ENCODE measurements around the gene PRCC.
A peak's percentile ranks its signal among the peaks of the same experiment; 100 is the strongest.

The PRCC gene

GRCh38 chr1:156767101-156767878 is at the start of gene PRCC:
TSS of gene PRCC (plus strand) at chr1:156767535. CDS start at chr1:156767772, 237 bp downstream.
- Histone ChIP-seq H3K36me3 (ENCODE audit: control insufficient read depth in 2 of 2, insufficient read depth in 2 of 2, low read length in 2 of 2) (peaks cover 5 to 17% of the 10 kb centered on the region in 2 donors), H3K9ac (ENCODE audit: low read depth in 1 of 2, low read length in 2 of 2) (peak within 1 kb of the TSS; percentile 95 to 99), H3K4me1 (ENCODE audit: control insufficient read depth in 2 of 2, insufficient read depth in 2 of 2, low read length in 2 of 2) (peaks cover 18 to 23% of the 10 kb centered on the region in 2 donors)

GRCh38 chr1:156721131-156721530 is 46.2 kb upstream of the PRCC start:
- no peaks in the 10 kb centered on the region for H3K27me3 ChIP-seq (ENCODE audit: control insufficient read depth in 2 of 2, insufficient read depth in 2 of 2, low read length in 2 of 2)
- H3K4me3 ChIP-seq (ENCODE audit: low read length in 2 of 2): no peak overlapping the region
- peaks cover 12 to 15% of the 10 kb centered on the region in 2 donors for H3K4me1 ChIP-seq (ENCODE audit: control insufficient read depth in 2 of 2, insufficient read depth in 2 of 2, low read length in 2 of 2)
- H3K27ac ChIP-seq (ENCODE audit: low read depth in 2 of 2, low read length in 2 of 2): no peak overlapping the region
- H3K36me3 ChIP-seq (ENCODE audit: control insufficient read depth in 2 of 2, insufficient read depth in 2 of 2, low read length in 2 of 2): peaks cover 35 to 43% of the 10 kb centered on the region in 2 donors
- H3K9me3 ChIP-seq (ENCODE audit: control insufficient read depth in 2 of 2, low read length in 2 of 2): no peaks in the 10 kb centered on the region
- H3K9ac ChIP-seq (ENCODE audit: low read depth in 1 of 2, low read length in 2 of 2): no peak overlapping the region

More at GRCh38 chr1:156767101-156767878, at the start of gene PRCC:
- H3K9me3 ChIP-seq (ENCODE audit: control insufficient read depth in 2 of 2, low read length in 2 of 2): no peaks in the 10 kb centered on the region
- H3K27me3 ChIP-seq (ENCODE audit: control insufficient read depth in 2 of 2, insufficient read depth in 2 of 2, low read length in 2 of 2): no peaks in the 10 kb centered on the region
- peak within 1 kb of the TSS; percentile 85 to 92 for H3K27ac ChIP-seq (ENCODE audit: low read depth in 2 of 2, low read length in 2 of 2)
- peak within 1 kb of the TSS; percentile 83 to 87 for H3K4me3 ChIP-seq (ENCODE audit: low read length in 2 of 2)

GRCh38 chr1:156721535-156721934 is 45.8 kb upstream of the PRCC start:
- H3K4me3 ChIP-seq (ENCODE audit: low read length in 2 of 2): no peak overlapping the region
- peaks cover 16 to 19% of the 10 kb centered on the region in 2 donors for H3K4me1 ChIP-seq (ENCODE audit: control insufficient read depth in 2 of 2, insufficient read depth in 2 of 2, low read length in 2 of 2)
- no peaks in the 10 kb centered on the region for H3K27me3 ChIP-seq (ENCODE audit: control insufficient read depth in 2 of 2, insufficient read depth in 2 of 2, low read length in 2 of 2)
- no peaks in the 10 kb centered on the region for H3K9me3 ChIP-seq (ENCODE audit: control insufficient read depth in 2 of 2, low read length in 2 of 2)
- no peak overlapping the region for H3K9ac ChIP-seq (ENCODE audit: low read depth in 1 of 2, low read length in 2 of 2)
- peaks cover 35 to 43% of the 10 kb centered on the region in 2 donors for H3K36me3 ChIP-seq (ENCODE audit: control insufficient read depth in 2 of 2, insufficient read depth in 2 of 2, low read length in 2 of 2)
- H3K27ac ChIP-seq (ENCODE audit: low read depth in 2 of 2, low read length in 2 of 2): no peak overlapping the region

- Histone ChIP-seq H3K27ac (ENCODE audit: low read depth in 2 of 2, low read length in 2 of 2) (no peak overlapping the region), H3K4me1 (ENCODE audit: control insufficient read depth in 2 of 2, insufficient read depth in 2 of 2, low read length in 2 of 2) (peaks cover 35 to 36% of the 10 kb centered on the region in 2 donors), H3K9ac (ENCODE audit: low read depth in 1 of 2, low read length in 2 of 2) (peak overlapping the region; percentile 44 to 49)
Observed at GRCh38 chr1:156725683-156726280, 41.6 kb upstream of the PRCC start.

GRCh38 chr1:156726549-156727226 is 40.6 kb upstream of the PRCC start:
- H3K27me3 ChIP-seq (ENCODE audit: control insufficient read depth in 2 of 2, insufficient read depth in 2 of 2, low read length in 2 of 2): no peaks in the 10 kb centered on the region
- peaks cover 26 to 32% of the 10 kb centered on the region in 2 donors for H3K36me3 ChIP-seq (ENCODE audit: control insufficient read depth in 2 of 2, insufficient read depth in 2 of 2, low read length in 2 of 2)
- peaks cover 35 to 36% of the 10 kb centered on the region in 2 donors for H3K4me1 ChIP-seq (ENCODE audit: control insufficient read depth in 2 of 2, insufficient read depth in 2 of 2, low read length in 2 of 2)
- H3K27ac ChIP-seq (ENCODE audit: low read depth in 2 of 2, low read length in 2 of 2): no peak overlapping the region
- peak overlapping the region; percentile 38 to 49 for H3K9ac ChIP-seq (ENCODE audit: low read depth in 1 of 2, low read length in 2 of 2)
- no peaks in the 10 kb centered on the region for H3K9me3 ChIP-seq (ENCODE audit: control insufficient read depth in 2 of 2, low read length in 2 of 2)
- peak overlapping the region; percentile 46 to 100 for H3K4me3 ChIP-seq (ENCODE audit: low read length in 2 of 2)

More at GRCh38 chr1:156725683-156726280, 41.6 kb upstream of the PRCC start:
- H3K9me3 ChIP-seq (ENCODE audit: control insufficient read depth in 2 of 2, low read length in 2 of 2): no peaks in the 10 kb centered on the region
- H3K27me3 ChIP-seq (ENCODE audit: control insufficient read depth in 2 of 2, insufficient read depth in 2 of 2, low read length in 2 of 2): no peaks in the 10 kb centered on the region
- peak overlapping the region; percentile 44 to 100 for H3K4me3 ChIP-seq (ENCODE audit: low read length in 2 of 2)
- H3K36me3 ChIP-seq (ENCODE audit: control insufficient read depth in 2 of 2, insufficient read depth in 2 of 2, low read length in 2 of 2): peaks cover 33 to 40% of the 10 kb centered on the region in 2 donors

- peaks cover 35 to 36% of the 10 kb centered on the region in 2 donors for H3K4me1 ChIP-seq (ENCODE audit: control insufficient read depth in 2 of 2, insufficient read depth in 2 of 2, low read length in 2 of 2)
Observed at GRCh38 chr1:156727492-156727891, 39.8 kb upstream of the PRCC start.

GRCh38 chr1:156727926-156728598 is 39.3 kb upstream of the PRCC start, which contains the start of gene METTL25B:
TSS of gene METTL25B (plus strand) at chr1:156728469. CDS start at chr1:156729105, 636 bp downstream.
- peak within 1 kb of the TSS; percentile 87 to 96 for H3K27ac ChIP-seq (ENCODE audit: low read depth in 2 of 2, low read length in 2 of 2)
- no peaks in the 10 kb centered on the region for H3K27me3 ChIP-seq (ENCODE audit: control insufficient read depth in 2 of 2, insufficient read depth in 2 of 2, low read length in 2 of 2)
- peak within 1 kb of the TSS; percentile 89 to 100 for H3K4me3 ChIP-seq (ENCODE audit: low read length in 2 of 2)
- peaks cover 29 to 34% of the 10 kb centered on the region in 2 donors for H3K36me3 ChIP-seq (ENCODE audit: control insufficient read depth in 2 of 2, insufficient read depth in 2 of 2, low read length in 2 of 2)
- peak within 1 kb of the TSS; percentile 95 to 99 for H3K9ac ChIP-seq (ENCODE audit: low read depth in 1 of 2, low read length in 2 of 2)
- H3K9me3 ChIP-seq (ENCODE audit: control insufficient read depth in 2 of 2, low read length in 2 of 2): no peaks in the 10 kb centered on the region
- peaks cover 35 to 36% of the 10 kb centered on the region in 2 donors for H3K4me1 ChIP-seq (ENCODE audit: control insufficient read depth in 2 of 2, insufficient read depth in 2 of 2, low read length in 2 of 2)

More at GRCh38 chr1:156727492-156727891, 39.8 kb upstream of the PRCC start:
- peak overlapping the region in 1 of 2 donors; percentile 96 for H3K27ac ChIP-seq (ENCODE audit: low read depth in 2 of 2, low read length in 2 of 2)
- H3K9ac ChIP-seq (ENCODE audit: low read depth in 1 of 2, low read length in 2 of 2): peak overlapping the region; percentile 81 to 99
- H3K9me3 ChIP-seq (ENCODE audit: control insufficient read depth in 2 of 2, low read length in 2 of 2): no peaks in the 10 kb centered on the region
- H3K4me3 ChIP-seq (ENCODE audit: low read length in 2 of 2): peak overlapping the region; percentile 89 to 100
- peaks cover 30 to 35% of the 10 kb centered on the region in 2 donors for H3K36me3 ChIP-seq (ENCODE audit: control insufficient read depth in 2 of 2, insufficient read depth in 2 of 2, low read length in 2 of 2)
- no peaks in the 10 kb centered on the region for H3K27me3 ChIP-seq (ENCODE audit: control insufficient read depth in 2 of 2, insufficient read depth in 2 of 2, low read length in 2 of 2)

GRCh38 chr1:156728599-156729462 is 38.5 kb upstream of the PRCC start, which contains the start of gene ISG20L2:
TSS of gene ISG20L2 (minus strand) at chr1:156728766. CDS start at chr1:156727652, 1,114 bp downstream.
- H3K9me3 ChIP-seq (ENCODE audit: control insufficient read depth in 2 of 2, low read length in 2 of 2): no peaks in the 10 kb centered on the region
- H3K27ac ChIP-seq (ENCODE audit: low read depth in 2 of 2, low read length in 2 of 2): peak within 1 kb of the TSS; percentile 87 to 96
- H3K9ac ChIP-seq (ENCODE audit: low read depth in 1 of 2, low read length in 2 of 2): peak within 1 kb of the TSS; percentile 95 to 99
- H3K36me3 ChIP-seq (ENCODE audit: control insufficient read depth in 2 of 2, insufficient read depth in 2 of 2, low read length in 2 of 2): peaks cover 27 to 34% of the 10 kb centered on the region in 2 donors
- no peaks in the 10 kb centered on the region for H3K27me3 ChIP-seq (ENCODE audit: control insufficient read depth in 2 of 2, insufficient read depth in 2 of 2, low read length in 2 of 2)
- H3K4me3 ChIP-seq (ENCODE audit: low read length in 2 of 2): peak within 1 kb of the TSS; percentile 89 to 100
- H3K4me1 ChIP-seq (ENCODE audit: control insufficient read depth in 2 of 2, insufficient read depth in 2 of 2, low read length in 2 of 2): peaks cover 35 to 36% of the 10 kb centered on the region in 2 donors

All from mucosa of rectum (tissue), 2 donors.